GM21526 (cell line): ENCODE data around the gene FAM114A1.
"Not testable (repeated sequence)": the region's sequence is repeated elsewhere in the genome, so short reads cannot be mapped to it uniquely, and the experiment has no call there.

ENCODE experiments used
- ATAC-seq: cut with Tn5 transposase; IDR thresholded peaks from one replicate; pipeline ENCODE4 v1.9.1; 2021; ENCODE audit warnings: moderate library complexity; ENCODE audit not compliant: unreplicated experiment, low FRiP score

FAM114A1 gene

GRCh38 chr4:38928974-38929373 lies 61.4 kb downstream of the FAM114A1 start:
- ATAC-seq = no peak

- ATAC-seq = no peak
Measured at GRCh38 chr4:38930204-38930603, 62.6 kb downstream of the FAM114A1 start.

- no peak for ATAC-seq
Measured at GRCh38 chr4:38930707-38931106, 63.1 kb downstream of the FAM114A1 start.

- no peak for ATAC-seq
Measured at GRCh38 chr4:38931125-38931524, 63.5 kb downstream of the FAM114A1 start.

- no peak for ATAC-seq
Measured at GRCh38 chr4:38935391-38936073, 67.9 kb downstream of the FAM114A1 start.

- peak; percentile 78 for ATAC-seq
Measured at GRCh38 chr4:38939165-38939564, 71.6 kb downstream of the FAM114A1 start.

GRCh38 chr4:38940476-38940875 lies 72.9 kb downstream of the FAM114A1 start:
- no peak for ATAC-seq

- not testable (repeated sequence) for ATAC-seq
Measured at GRCh38 chr4:38941906-38942305, 74.3 kb downstream of the FAM114A1 start.

GRCh38 chr4:38943343-38943742 lies 75.7 kb downstream of the FAM114A1 start:
- ATAC-seq = no peak

- no peak for ATAC-seq
Measured at GRCh38 chr4:38944440-38944839, 76.8 kb downstream of the FAM114A1 start.

- ATAC-seq = no peak
Measured at GRCh38 chr4:38946919-38947318, 79.3 kb downstream of the FAM114A1 start.

GRCh38 chr4:38948551-38948950 lies 80.9 kb downstream of the FAM114A1 start:
- ATAC-seq = no peak

GRCh38 chr4:38949411-38950051 lies 81.9 kb downstream of the FAM114A1 start:
- no peak for ATAC-seq

- ATAC-seq = no peak
Measured at GRCh38 chr4:38950159-38950558, 82.6 kb downstream of the FAM114A1 start.

GRCh38 chr4:38950734-38951133 lies 83.1 kb downstream of the FAM114A1 start:
- no peak for ATAC-seq

- ATAC-seq = no peak
Measured at GRCh38 chr4:38951598-38951997, 84.0 kb downstream of the FAM114A1 start.

GRCh38 chr4:38952017-38952416 lies 84.4 kb downstream of the FAM114A1 start:
- ATAC-seq = no peak

- ATAC-seq = no peak
Measured at GRCh38 chr4:38954727-38955126, 87.1 kb downstream of the FAM114A1 start.

GRCh38 chr4:38955957-38956356 lies 88.4 kb downstream of the FAM114A1 start:
- no peak for ATAC-seq

- ATAC-seq = no peak
Measured at GRCh38 chr4:38957261-38957815, 89.7 kb downstream of the FAM114A1 start.

GRCh38 chr4:38957893-38958292 lies 90.3 kb downstream of the FAM114A1 start:
- no peak for ATAC-seq
